ENCODE measurements around the gene PFKM.

Gene PFKM

GRCh38 chr12:48185181-48185919, 66.2 kb downstream of the PFKM start:
- FAIRE-seq (no peak), DNase-seq (ENCODE audit: low spot score) (no peak)

GRCh38 chr12:48187916-48188695, 68.9 kb downstream of the PFKM start:
- no peak for DNase-seq (ENCODE audit: low spot score)
- no peak for FAIRE-seq

- peak; percentile 2 for FAIRE-seq
Observed at GRCh38 chr12:48189331-48190125, 70.4 kb downstream of the PFKM start.

GRCh38 chr12:48191096-48191495, 71.9 kb downstream of the PFKM start:
- FAIRE-seq = no peak
- no peak for DNase-seq (ENCODE audit: low spot score)

More at GRCh38 chr12:48189331-48190125, 70.4 kb downstream of the PFKM start:
- DNase-seq (ENCODE audit: low spot score) = peak; percentile 18

- no peak for DNase-seq (ENCODE audit: low spot score)
- FAIRE-seq = no peak
Observed at GRCh38 chr12:48192861-48193260, 73.7 kb downstream of the PFKM start.

GRCh38 chr12:48193623-48194022, 74.5 kb downstream of the PFKM start:
- DNase-seq (ENCODE audit: low spot score) = no peak
- FAIRE-seq = no peak

GRCh38 chr12:48194799-48195201, 75.6 kb downstream of the PFKM start:
- FAIRE-seq (no peak), DNase-seq (ENCODE audit: low spot score) (no peak)
